Endothelial cell of umbilical vein (primary cell): ENCODE data around the gene PSMG2. TPM values are rescaled to one million over a fixed set of nuclear protein-coding genes. Genes with fewer than 3 reads are reported as not detected.

ENCODE experiments used
- BruUV-seq: library from RNA; stranded (reverse); fragments of 400-500 nt; replicated peaks from 2 replicates; lab custom pipeline; 2021; lab: Mats Ljungman, UMichigan
- CTCF ChIA-PET: fragments of 300-600, 350-600 bp; sonication (Branson Sonifier 250); formaldehyde crosslinking; loops from one replicate; lab custom pipeline; 2021; ENCODE audit warnings: antibody characterized with exemption, inconsistent platforms; lab: Charles Lee
- POLR2A ChIA-PET: fragments of 300-600, 350-600 bp; sonication (Branson Sonifier 250); formaldehyde crosslinking; loops from one replicate; lab custom pipeline; 2021; ENCODE audit warnings: antibody characterized with exemption, inconsistent platforms; lab: Charles Lee
- DNase-seq: peaks from one replicate; pipeline ENCODE4 v3.0.0-alpha.2; 2011; ENCODE audit warnings: low read depth, low spot score
- FAIRE-seq: peaks from 2 replicates; lab custom pipeline; 2011; peaks lifted over from hg19 to GRCh38; lab: Jason Lieb, UNC
- H2AFZ ChIP-seq: 2 replicates; pipeline ENCODE4 v1.6.0; 2012; ENCODE audit warnings: low read depth, low read length, control low read depth, inconsistent platforms
- H3K27ac ChIP-seq: 2 replicates; pipeline ENCODE4 v1.5.1; 2011; ENCODE audit warnings: low read depth, mild to moderate bottlenecking, control low read depth, low read length, moderate library complexity; ENCODE audit not compliant: insufficient read depth
- H3K27me3 ChIP-seq, 2 experiments: 2 replicates each; pipeline versions ENCODE4 v1.6.0 to v1.6.1; 2011; ENCODE audit warnings: low read length in 2 of 2, mixed read lengths in 1 of 2; ENCODE audit not compliant: control insufficient read depth in 2 of 2, insufficient read depth in 2 of 2
- H3K36me3 ChIP-seq, 2 experiments: 2 replicates in 1 of 2; 3 replicates in 1 of 2; pipeline ENCODE4 v1.5.1; 2011; ENCODE audit warnings: low read length in 2 of 2, mild to moderate bottlenecking in 1 of 2, moderate library complexity in 1 of 2; ENCODE audit not compliant: control insufficient read depth in 2 of 2, insufficient read depth in 2 of 2; ENCODE audit errors: extremely low read depth in 1 of 2
- H3K4me1 ChIP-seq: 3 replicates; pipeline ENCODE4 v1.5.1; 2011; ENCODE audit warnings: mild to moderate bottlenecking, low read length; ENCODE audit not compliant: control insufficient read depth, insufficient read depth; ENCODE audit errors: extremely low read depth
- H3K4me2 ChIP-seq: 2 replicates; pipeline ENCODE4 v1.6.1; 2011; ENCODE audit warnings: low read length, control low read depth, mixed read lengths; ENCODE audit not compliant: insufficient read depth
- H3K4me3 ChIP-seq, 3 experiments: fragments of 200-600 bp in 1 of 3; sonication (generic), shearing (Covaris generic) in 1 of 3; replicated peaks in 1 of 3; 2 replicates each; pipeline ENCODE4 v1.5.1; 2011 to 2016; ENCODE audit warnings: control low read depth in 3 of 3, low read length in 3 of 3, mild to moderate bottlenecking in 2 of 3, inconsistent platforms in 1 of 3, low read depth in 1 of 3, moderate library complexity in 1 of 3; ENCODE audit not compliant: insufficient read depth in 1 of 3
- H3K79me2 ChIP-seq: 2 replicates; pipeline ENCODE4 v1.6.0; 2012; ENCODE audit warnings: low read length, inconsistent platforms; ENCODE audit not compliant: control insufficient read depth, insufficient read depth
- H3K9ac ChIP-seq: replicated peaks from 2 replicates; pipeline ENCODE3; 2011; ENCODE audit warnings: low read length, control low read depth; ENCODE audit not compliant: insufficient read depth; ENCODE audit errors: extremely low read depth
- H3K9me1 ChIP-seq: replicated peaks from 3 replicates; pipeline ENCODE4 v1.6.0; 2011; ENCODE audit warnings: mild to moderate bottlenecking, low read length; ENCODE audit not compliant: control insufficient read depth, insufficient read depth; ENCODE audit errors: extremely low read depth
- H3K9me3 ChIP-seq: replicated peaks from 2 replicates; pipeline ENCODE4 v1.5.1; 2012; ENCODE audit warnings: low read length, inconsistent platforms; ENCODE audit not compliant: control insufficient read depth, insufficient read depth
- H4K20me1 ChIP-seq: replicated peaks from 2 replicates; pipeline ENCODE3; 2011; ENCODE audit warnings: mild to moderate bottlenecking, low read length; ENCODE audit not compliant: control insufficient read depth, insufficient read depth; ENCODE audit errors: extremely low read depth
- CTCF ChIP-seq, 2 donors: IDR thresholded peaks; 1 replicate in 1 of 2; 2 replicates in 1 of 2; pipeline ENCODE4 v1.5.1; 2011; ENCODE audit warnings: low read length in 2 of 2, mild to moderate bottlenecking in 2 of 2, moderate library complexity in 2 of 2, control low read depth in 1 of 2, inconsistent platforms in 1 of 2, low read depth in 1 of 2; ENCODE audit not compliant: insufficient read depth in 1 of 2; ENCODE audit errors: extremely low read depth in 1 of 2
- EZH2 ChIP-seq: IDR thresholded peaks from 2 replicates; pipeline ENCODE4 v1.6.1; 2012; ENCODE audit warnings: borderline replicate concordance, low read depth, mild to moderate bottlenecking, moderate library complexity, low read length, inconsistent platforms; ENCODE audit not compliant: severe bottlenecking
- FOS ChIP-seq: IDR thresholded peaks from 2 replicates; pipeline ENCODE4 v1.6.1; 2011; ENCODE audit warnings: mild to moderate bottlenecking, low read length, moderate library complexity, borderline replicate concordance; ENCODE audit not compliant: insufficient read depth
- GATA2 ChIP-seq: IDR thresholded peaks from 2 replicates; pipeline ENCODE4 v1.7.0; 2011; ENCODE audit warnings: low read depth, mild to moderate bottlenecking, moderate library complexity, mixed read lengths, low read length; ENCODE audit not compliant: insufficient read length, insufficient read depth
- JUN ChIP-seq: IDR thresholded peaks from 2 replicates; pipeline ENCODE4 v1.6.1; 2011; ENCODE audit warnings: borderline replicate concordance, low read depth; ENCODE audit not compliant: insufficient read length, insufficient read depth
- MAX ChIP-seq: IDR thresholded peaks from 2 replicates; pipeline ENCODE4 v1.6.1; 2011; ENCODE audit not compliant: insufficient read depth, insufficient read length
- MYC ChIP-seq: IDR thresholded peaks from one replicate; pipeline ENCODE4 v1.6.1; 2011; ENCODE audit warnings: mild to moderate bottlenecking, low read depth, low read length
- POLR2A ChIP-seq: IDR thresholded peaks from 2 replicates; pipeline ENCODE4 v1.6.1; 2012; ENCODE audit warnings: low read depth, mild to moderate bottlenecking, control low read depth, low read length
- POLR2AphosphoS5 ChIP-seq: IDR thresholded peaks from 2 replicates; pipeline ENCODE4 v1.6.1; 2012; ENCODE audit warnings: low read depth, mild to moderate bottlenecking, control low read depth, low read length, moderate library complexity; ENCODE audit not compliant: insufficient read depth
- dilution Hi-C: fragments of 300-500 bp; cut with MboI; formaldehyde crosslinking; loops from one replicate; pipeline ENCODE4 v1.15.0; 2019; ENCODE audit warnings: low sequenced_read_pairs; ENCODE audit not compliant: extremely low pct_ligation_motif_present
- intact Hi-C: fragments of 100-400 bp; cut with micrococcal nuclease; formaldehyde crosslinking; loops from one replicate; pipeline ENCODE4 v1.10.0; 2022
- polyA plus RNA-seq, 4 experiments: library from polyadenylated mRNA; depleted of rRNA in 3 of 4; stranded (reverse) in 3 of 4; unstranded in 1 of 4; fragments of >200 nt; gene quantifications; 2 replicates each; pipeline versions ENCODE4 v1.2.1 to v1.2.3, GENCODE V29; 2011 to 2012; ENCODE audit warnings: missing spikeins in 1 of 4
- total RNA-seq: library from RNA; stranded (reverse); gene quantifications from 2 replicates; pipeline ENCODE4 v1.2.3, GENCODE V29; 2021

The PSMG2 gene
- total and polyA plus RNA-seq, 2 donors (not counting 3 experiments of a cell fraction or from before 2014, with no cell fraction given) = 42.0 to 71.0 TPM

GRCh38 chr18:12722731-12723130 lies 19.9 kb downstream of the PSMG2 start:
- intact Hi-C loops = no loop called here
- H3K36me3 ChIP-seq = peaks cover 8 to 13% of the 10 kb centered on the region in 2 experiments
- CTCF ChIA-PET = interaction anchor here (1.5 to 7.9 kb wide), 2 partner anchors 204 to 212 kb away, joined by 3 to 124 read pairs; no protein-coding TSS in a partner anchor

More at GRCh38 chr18:12722731-12723130, 19.9 kb downstream of the PSMG2 start:
- no peaks in the 10 kb centered on the region for H4K20me1 ChIP-seq
- H3K9ac ChIP-seq = no peak overlapping the region
- no peaks in the 10 kb centered on the region for H3K79me2 ChIP-seq
- POLR2A ChIA-PET = no interaction called here
- no peak overlapping the region for H3K27ac ChIP-seq
- dilution Hi-C loops = no loop called here
- no peak for TF ChIP-seq FOS
- TF ChIP-seq POLR2A = no peak
- no peak for TF ChIP-seq MAX
- TF ChIP-seq GATA2 = no peak
- TF ChIP-seq JUN = no peak
- TF ChIP-seq EZH2 = no peak
- no peak for TF ChIP-seq MYC
- no peak for TF ChIP-seq CTCF (IDR thresholded peaks at IDR 0.05; ENCODE audit: extremely low read depth in 1 of 2, insufficient read depth in 1 of 2, low read depth in 1 of 2, low read length in 2 of 2)
- no peak for TF ChIP-seq POLR2AphosphoS5
- H3K27me3 ChIP-seq = no peaks in the 10 kb centered on the region
- no peaks in the 10 kb centered on the region for H3K4me1 ChIP-seq
- FAIRE-seq (no peak), DNase-seq (no peak)
- no peaks in the 10 kb centered on the region for H3K9me3 ChIP-seq
- H3K9me1 ChIP-seq = no peaks in the 10 kb centered on the region
- H3K4me3 ChIP-seq = no peak overlapping the region
- no peak overlapping the region for H2AFZ ChIP-seq
- BruUV-seq = no TSS peak
- H3K4me2 ChIP-seq = no peak overlapping the region
